Activated CD8-positive, alpha-beta T cell treated with anti-CD3 and anti-CD28 coated beads, Interleukin-2, amount 10 ng/mL, durations not matched to agents 7 days and 5 days (primary cell): ENCODE measurements around the gene NMT1. TPM values are rescaled to one million over a fixed set of nuclear protein-coding genes. Genes with fewer than 3 reads are reported as not detected.

Experiments used
- ATAC-seq: fragments of 150-1000 bp; cut with Tn5 transposase; one replicate; pipeline ENCODE4 v1.10.0; 2021; ENCODE audit warnings: moderate library complexity
- CTCF ChIA-PET: fragments of 350-600 bp; sonication (Branson Sonifier 250); formaldehyde crosslinking; loops from one replicate; lab custom pipeline; 2021; ENCODE audit warnings: antibody characterized with exemption; lab: Charles Lee
- POLR2A ChIA-PET: fragments of 350-600 bp; sonication (Branson Sonifier 250); formaldehyde crosslinking; loops from one replicate; lab custom pipeline; 2021; ENCODE audit warnings: antibody characterized with exemption; lab: Charles Lee
- DNase-seq: peaks from one replicate; pipeline ENCODE4 v3.0.0-alpha.2; 2020
- H3K27ac Mint-ChIP-seq: one replicate; pipeline ENCODE4 v1.8.0; 2021; ENCODE audit warnings: mild to moderate bottlenecking, mixed read lengths
- H3K27me3 Mint-ChIP-seq: one replicate; pipeline ENCODE4 v1.8.0; 2021; ENCODE audit warnings: low read depth, mixed read lengths
- H3K36me3 Mint-ChIP-seq: one replicate; pipeline ENCODE4 v1.8.0; 2021; ENCODE audit warnings: low read depth, mixed read lengths
- H3K4me1 Mint-ChIP-seq: one replicate; pipeline ENCODE4 v1.8.0; 2021; ENCODE audit warnings: low read depth, mixed read lengths
- H3K4me3 Mint-ChIP-seq: one replicate; pipeline ENCODE4 v1.8.0; 2021; ENCODE audit warnings: mild to moderate bottlenecking, mixed read lengths
- H3K9me3 Mint-ChIP-seq: one replicate; pipeline ENCODE4 v1.8.0; 2022; ENCODE audit warnings: mixed read lengths; ENCODE audit not compliant: insufficient read depth
- total RNA-seq, 2 experiments: library from RNA; stranded (reverse); gene quantifications; one replicate each; pipeline ENCODE4 v1.2.3, GENCODE V29; 2021

Gene NMT1
- total RNA-seq, 2 experiments from 2014 or later = 125 to 143 TPM

GRCh38 chr17:45131616-45132319, 70.7 kb downstream of the NMT1 start:
- ChIA-PET CTCF (interaction anchor here (0.7 to 10.8 kb wide), 5 partner anchors 18 to 68 kb away, joined by 3 to 365 read pairs (median 3); partner anchors contain the start of gene HEXIM2), POLR2A (interaction anchor here (1.1 kb wide), 1 partner anchor 16 kb away, joined by 3 read pairs; the partner anchor contains the start of gene HEXIM1)
- H3K9me3 Mint-ChIP-seq = no peaks in the 10 kb centered on the region
- H3K27ac Mint-ChIP-seq = no peak overlapping the region
- H3K27me3 Mint-ChIP-seq = peaks cover 10% of the 10 kb centered on the region
- H3K4me3 Mint-ChIP-seq = peak overlapping the region; percentile 67
- ATAC-seq = no peak
- peak; percentile 57 for DNase-seq
- no peaks in the 10 kb centered on the region for H3K36me3 Mint-ChIP-seq
- peaks cover 21% of the 10 kb centered on the region for H3K4me1 Mint-ChIP-seq

DNA sequence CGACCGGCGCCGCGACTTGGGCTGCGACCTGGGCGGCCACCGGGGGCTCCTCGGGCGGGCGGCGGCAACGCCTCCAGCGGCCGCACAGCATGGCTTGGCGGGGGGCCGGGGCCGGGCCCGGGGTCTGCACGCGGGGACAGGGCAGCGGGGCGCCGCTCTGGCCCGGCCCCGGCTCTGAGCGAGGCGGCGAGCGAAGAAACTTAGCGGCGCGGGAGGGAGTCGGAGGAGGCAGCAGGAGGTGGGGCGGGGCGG, 71.1 kb downstream of the NMT1 start, which contains the start of gene PLCD3:
PLCD3 (minus strand) TSS at position 196 of the 252 bp plus-strand sequence; CDS start at position 91, 105 bp downstream.
- H3K27ac Mint-ChIP-seq = peak within 1 kb of the TSS; percentile 78
- DNase-seq (no peak), ATAC-seq (no peak)
- H3K4me1 Mint-ChIP-seq = peaks cover 22% of the 10 kb centered on the region
- ChIA-PET CTCF (interaction anchor here (0.7 to 10.8 kb wide), 7 partner anchors 18 to 81 kb away, joined by 3 to 365 read pairs (median 3); partner anchors contain the start of genes DCAKD, HEXIM2 and NMT1), POLR2A (no interaction called here)
- peaks cover 10% of the 10 kb centered on the region for H3K27me3 Mint-ChIP-seq
- H3K4me3 Mint-ChIP-seq = peak within 1 kb of the TSS; percentile 87
- no peaks in the 10 kb centered on the region for H3K36me3 Mint-ChIP-seq
- no peaks in the 10 kb centered on the region for H3K9me3 Mint-ChIP-seq

- Mint-ChIP-seq H3K27me3 (peaks cover 10% of the 10 kb centered on the region), H3K9me3 (no peaks in the 10 kb centered on the region), H3K36me3 (no peaks in the 10 kb centered on the region), H3K4me1 (peaks cover 22% of the 10 kb centered on the region), H3K4me3 (peak overlapping the region; percentile 87), H3K27ac (peak overlapping the region; percentile 78)
- ChIA-PET POLR2A (interaction anchor here (0.7 kb wide), 1 partner anchor 16 kb away, joined by 4 read pairs; the partner anchor contains the start of gene HEXIM1), CTCF (interaction anchor here (0.7 to 10.8 kb wide), 7 partner anchors 17 to 82 kb away, joined by 3 to 365 read pairs (median 3); partner anchors contain the start of genes DCAKD, HEXIM2 and NMT1)
- ATAC-seq (peak; percentile 48), DNase-seq (peak; percentile 77)
Observed at GRCh38 chr17:45132572-45133463, 71.7 kb downstream of the NMT1 start.

DNA sequence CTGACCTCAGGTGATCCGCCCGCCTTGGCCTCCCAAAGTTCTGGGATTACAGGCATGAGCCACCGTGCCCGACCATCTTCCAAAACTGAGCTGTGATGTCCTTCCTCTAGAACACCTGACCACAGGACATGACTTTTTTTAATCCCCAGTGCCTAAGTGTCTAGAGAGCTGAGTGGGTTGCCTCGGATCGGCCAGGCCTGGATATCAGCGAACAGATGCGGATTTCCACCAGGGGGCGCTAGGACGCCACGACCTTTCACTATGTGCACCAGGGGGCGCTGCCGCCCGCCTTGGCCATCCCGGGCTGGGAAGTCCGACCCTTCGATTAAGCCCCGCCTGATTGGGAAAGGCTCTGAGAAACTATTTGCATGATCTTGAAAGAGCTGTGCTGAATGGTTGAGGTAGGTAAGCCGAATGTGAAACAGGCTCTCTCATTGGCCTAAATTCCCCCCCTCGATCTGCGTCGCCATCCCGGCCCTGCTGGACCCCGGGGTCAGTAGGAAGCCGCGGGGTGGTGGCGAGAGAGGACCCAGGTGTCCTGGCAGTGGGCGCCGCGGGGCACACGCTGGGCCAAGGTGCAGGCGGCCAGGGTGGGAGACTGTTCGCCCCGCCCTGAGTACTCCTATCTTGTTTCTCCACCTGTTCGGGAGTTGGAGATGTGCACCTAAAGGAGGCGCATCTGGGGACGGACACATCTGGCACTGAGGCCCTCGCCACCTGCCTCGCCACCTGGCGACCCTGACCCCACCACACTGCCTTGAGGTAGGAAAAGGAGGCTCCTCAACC, 74.3 kb downstream of the NMT1 start, which contains the start of gene ACBD4:
ACBD4 (plus strand) TSS at position 496 of the 786 bp plus-strand sequence. CDS start 458 bp downstream, outside the sequence.
- CTCF ChIA-PET = interaction anchor here (0.6 to 10.8 kb wide), 95 partner anchors 9 to 372 kb away, joined by 3 to 365 read pairs (median 6); partner anchors contain the start of genes DCAKD, EFTUD2, FMNL1 and GFAP

DNA sequence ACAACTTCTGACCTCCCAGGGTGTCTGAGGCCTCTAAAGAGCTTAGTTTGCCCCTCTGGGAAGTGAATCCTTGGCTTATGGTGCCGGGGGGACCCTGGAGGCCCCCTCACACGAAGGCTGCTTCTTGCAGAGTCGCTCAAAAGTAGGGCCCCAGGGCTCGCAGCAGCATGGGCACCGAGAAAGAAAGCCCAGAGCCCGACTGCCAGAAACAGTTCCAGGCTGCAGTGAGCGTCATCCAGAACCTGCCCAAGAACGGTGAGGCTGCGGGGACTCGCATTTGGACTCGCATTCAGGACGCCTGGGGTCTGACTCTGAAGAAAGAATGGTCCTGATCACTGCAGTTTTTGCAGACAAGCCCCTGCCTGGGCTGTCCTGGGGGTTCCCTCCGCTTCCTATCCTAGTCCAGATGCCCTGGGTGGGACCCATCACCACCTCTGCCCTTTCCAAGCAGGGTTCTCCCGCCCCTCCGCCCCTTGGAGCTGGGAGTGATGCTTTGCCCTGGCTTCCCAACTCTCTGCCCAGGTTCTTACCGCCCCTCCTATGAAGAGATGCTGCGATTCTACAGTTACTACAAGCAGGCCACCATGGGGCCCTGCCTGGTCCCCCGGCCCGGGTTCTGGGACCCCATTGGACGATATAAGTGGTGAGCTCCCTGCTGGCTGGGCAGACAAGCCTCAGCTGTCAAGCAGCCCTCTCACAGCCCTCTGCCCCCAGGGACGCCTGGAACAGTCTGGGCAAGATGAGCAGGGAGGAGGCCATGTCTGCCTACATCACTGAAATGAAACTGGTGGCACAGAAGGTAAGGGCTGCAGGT, 75.1 kb downstream of the NMT1 start:
- H3K9me3 Mint-ChIP-seq = no peaks in the 10 kb centered on the region
- peaks cover 4% of the 10 kb centered on the region for H3K27me3 Mint-ChIP-seq
- H3K4me1 Mint-ChIP-seq = peaks cover 25% of the 10 kb centered on the region
- H3K36me3 Mint-ChIP-seq = no peaks in the 10 kb centered on the region
- peak overlapping the region; percentile 88 for H3K4me3 Mint-ChIP-seq
- ChIA-PET POLR2A (interaction anchor here (0.6 to 5.6 kb wide), 8 partner anchors 8 to 179 kb away, joined by 3 to 66 read pairs (median 4); partner anchors contain the start of genes HEXIM1, HEXIM2 and NMT1), CTCF (interaction anchor here (0.6 to 10.8 kb wide), 92 partner anchors 9 to 372 kb away, joined by 3 to 365 read pairs (median 6); partner anchors contain the start of genes DCAKD, EFTUD2, FMNL1 and GFAP)
- DNase-seq = no peak
- H3K27ac Mint-ChIP-seq = peak overlapping the region; percentile 84
- no peak for ATAC-seq

More for the DNA sequence above, 74.3 kb downstream of the NMT1 start, which contains the start of gene ACBD4:
- H3K36me3 Mint-ChIP-seq = no peaks in the 10 kb centered on the region
- peak within 1 kb of the TSS; percentile 84 for H3K27ac Mint-ChIP-seq
- H3K9me3 Mint-ChIP-seq = no peaks in the 10 kb centered on the region
- peak; percentile 98 for DNase-seq
- POLR2A ChIA-PET = interaction anchor here (0.6 to 5.6 kb wide), 8 partner anchors 9 to 180 kb away, joined by 3 to 66 read pairs (median 4); partner anchors contain the start of genes HEXIM1, HEXIM2 and NMT1
- peaks cover 10% of the 10 kb centered on the region for H3K27me3 Mint-ChIP-seq
- peak within 1 kb of the TSS; percentile 88 for H3K4me3 Mint-ChIP-seq
- ATAC-seq = peak; percentile 92
- peaks cover 22% of the 10 kb centered on the region for H3K4me1 Mint-ChIP-seq

DNA sequence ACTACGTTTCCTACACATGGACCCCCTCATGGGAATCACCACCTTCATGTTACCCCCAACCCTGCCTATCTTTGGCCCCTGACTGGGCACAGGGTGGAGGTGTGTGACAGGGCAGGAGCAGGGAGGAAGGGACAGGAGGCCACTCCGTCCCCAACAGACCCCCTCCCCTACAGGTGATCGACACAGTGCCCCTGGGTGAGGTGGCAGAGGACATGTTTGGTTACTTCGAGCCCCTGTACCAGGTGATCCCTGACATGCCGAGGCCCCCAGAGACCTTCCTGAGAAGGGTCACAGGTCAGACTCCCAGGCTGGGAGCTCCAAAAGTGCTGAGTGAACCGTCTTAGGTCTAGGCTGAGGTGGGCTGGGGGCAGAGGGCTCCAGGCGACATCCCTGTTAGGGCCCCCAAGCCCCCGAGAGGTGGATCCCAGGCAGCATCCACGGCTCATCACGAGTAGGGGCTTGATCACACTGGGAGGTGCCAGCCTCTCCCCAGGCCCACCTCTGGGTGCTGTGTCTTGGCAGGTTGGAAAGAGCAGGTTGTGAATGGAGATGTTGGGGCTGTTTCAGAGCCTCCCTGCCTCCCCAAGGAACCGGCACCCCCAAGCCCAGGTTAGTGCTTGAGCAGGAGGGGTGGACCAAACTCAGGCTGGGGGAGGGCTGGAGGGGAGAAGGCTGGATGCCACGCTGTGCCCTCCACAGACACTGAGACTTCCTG, 75.9 kb downstream of the NMT1 start:
- Mint-ChIP-seq H3K4me3 (peak overlapping the region; percentile 88), H3K36me3 (no peaks in the 10 kb centered on the region), H3K9me3 (no peaks in the 10 kb centered on the region), H3K27me3 (no peaks in the 10 kb centered on the region), H3K27ac (peak overlapping the region; percentile 57), H3K4me1 (peaks cover 30% of the 10 kb centered on the region)
- ATAC-seq = no peak
- no peak for DNase-seq
- POLR2A ChIA-PET = interaction anchor here (2.2 to 5.6 kb wide), 2 partner anchors 12 to 60 kb away, joined by 10 to 66 read pairs; partner anchors contain the start of gene HEXIM1
- CTCF ChIA-PET = interaction anchor here (2.9 to 10.8 kb wide), 3 partner anchors 15 to 63 kb away, joined by 122 to 365 read pairs (median 344); partner anchors contain the start of genes HEXIM1 and HEXIM2

DNA sequence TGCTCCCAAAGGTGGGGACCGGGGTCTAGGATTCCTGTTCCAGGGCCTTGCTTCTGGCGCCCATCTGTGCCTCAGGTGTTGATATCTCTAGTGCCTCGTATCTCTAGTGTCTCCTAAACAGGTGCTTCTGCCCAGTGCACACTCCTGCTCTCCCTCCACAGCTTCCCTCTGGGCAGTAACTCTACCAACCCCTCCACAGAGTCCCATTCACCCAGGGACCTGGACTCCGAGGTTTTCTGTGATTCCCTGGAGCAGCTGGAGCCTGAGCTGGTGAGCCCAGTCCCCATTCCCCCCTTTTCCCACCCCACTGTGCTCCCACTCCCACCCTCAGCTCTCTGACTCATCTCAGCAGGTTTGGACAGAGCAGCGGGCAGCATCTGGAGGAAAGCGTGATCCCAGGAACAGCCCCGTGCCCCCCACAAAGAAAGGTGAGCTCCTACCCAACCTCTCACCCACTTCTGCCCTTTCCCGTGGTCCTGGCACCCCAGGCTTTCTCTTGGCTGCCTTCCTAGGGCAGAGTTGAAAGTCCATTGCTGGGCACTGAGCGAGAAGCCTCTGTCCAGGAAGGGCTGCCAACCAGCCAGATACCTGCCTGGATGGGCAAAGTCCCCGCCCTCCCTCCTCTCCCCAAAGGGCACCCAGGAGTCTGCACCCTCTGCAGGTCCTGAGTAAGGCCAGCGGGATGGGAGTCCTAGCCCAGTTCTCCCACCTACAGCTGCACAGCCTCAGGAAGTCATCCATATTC, 76.6 kb downstream of the NMT1 start:
- Mint-ChIP-seq H3K27me3 (no peaks in the 10 kb centered on the region), H3K4me3 (no peak overlapping the region), H3K9me3 (no peaks in the 10 kb centered on the region), H3K27ac (no peak overlapping the region), H3K36me3 (no peaks in the 10 kb centered on the region), H3K4me1 (peaks cover 30% of the 10 kb centered on the region)
- CTCF ChIA-PET = interaction anchor here (3.1 to 10.8 kb wide), 2 partner anchors 15 to 62 kb away, joined by 344 to 365 read pairs; partner anchors contain the start of gene HEXIM1
- ATAC-seq (no peak), DNase-seq (no peak)
- POLR2A ChIA-PET = interaction anchor here (5.6 kb wide), 1 partner anchor 11 kb away, joined by 66 read pairs; the partner anchor contains the start of gene HEXIM1

DNA sequence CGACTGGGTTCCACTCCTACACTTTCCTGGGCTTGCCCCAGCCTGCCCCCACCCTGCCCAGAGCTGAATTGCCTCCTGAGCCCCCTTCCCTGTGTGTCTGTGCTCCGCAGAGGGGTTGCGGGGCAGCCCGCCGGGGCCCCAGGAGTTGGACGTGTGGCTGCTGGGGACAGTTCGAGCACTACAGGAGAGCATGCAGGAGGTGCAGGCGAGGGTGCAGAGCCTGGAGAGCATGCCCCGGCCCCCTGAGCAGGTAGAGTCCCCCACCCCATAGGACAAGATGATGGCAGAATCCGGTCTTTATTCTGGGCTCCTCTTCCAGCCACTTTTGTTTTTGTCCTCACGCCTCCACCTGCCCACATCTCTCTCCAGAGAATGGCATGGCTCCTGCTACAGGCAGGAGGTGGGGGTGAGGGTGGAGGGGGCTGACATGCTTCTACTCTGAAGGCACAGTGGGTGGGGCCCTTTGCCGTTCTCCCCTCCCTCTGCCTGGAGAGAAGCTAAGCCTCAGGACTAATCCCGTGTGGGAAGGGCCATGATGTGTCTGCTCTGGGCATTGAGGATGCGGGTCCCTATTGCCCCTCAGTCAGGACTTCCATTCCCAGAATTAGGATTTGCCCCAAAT, 77.9 kb downstream of the NMT1 start:
- POLR2A ChIA-PET = interaction anchor here (0.6 to 5.6 kb wide), 3 partner anchors 10 to 22 kb away, joined by 5 to 66 read pairs (median 6); partner anchors contain the start of genes HEXIM1 and HEXIM2
- H3K27me3 Mint-ChIP-seq = no peaks in the 10 kb centered on the region

More for the DNA sequence above, 77.9 kb downstream of the NMT1 start:
- DNase-seq = no peak
- no peaks in the 10 kb centered on the region for H3K36me3 Mint-ChIP-seq
- no peak overlapping the region for H3K27ac Mint-ChIP-seq
- no peak overlapping the region for H3K4me3 Mint-ChIP-seq
- ATAC-seq = no peak
- CTCF ChIA-PET = interaction anchor here (1.0 to 10.8 kb wide), 3 partner anchors 11 to 61 kb away, joined by 4 to 365 read pairs (median 6); no protein-coding TSS in a partner anchor
- no peaks in the 10 kb centered on the region for H3K9me3 Mint-ChIP-seq
- peaks cover 28% of the 10 kb centered on the region for H3K4me1 Mint-ChIP-seq
